Trophoblast cell (in vitro differentiated cells and primary cell): ENCODE results near the gene JAZF1.

Source experiments
- DNase-seq, 2 donors: peaks; one replicate each; pipeline ENCODE4 v3.0.0-alpha.2; 2016
- H2AFZ ChIP-seq: 2 replicates; pipeline ENCODE4 v1.6.1; 2013; ENCODE audit warnings: low read length, moderate library complexity, mild to moderate bottlenecking; ENCODE audit not compliant: insufficient read depth, poor library complexity
- H2AK5ac ChIP-seq: 2 replicates; pipeline ENCODE4 v1.6.1; 2013; ENCODE audit warnings: mild to moderate bottlenecking, low read length
- H2BK120ac ChIP-seq: 2 replicates; pipeline ENCODE4 v1.6.1; 2013; ENCODE audit warnings: low read length, mild to moderate bottlenecking, moderate library complexity; ENCODE audit not compliant: insufficient read depth, poor library complexity
- H2BK12ac ChIP-seq: 2 replicates; pipeline ENCODE4 v1.6.1; 2013; ENCODE audit warnings: mild to moderate bottlenecking, low read length, moderate library complexity
- H2BK5ac ChIP-seq: 2 replicates; pipeline ENCODE4 v1.6.1; 2013; ENCODE audit warnings: low read length, low read depth, moderate library complexity, mild to moderate bottlenecking; ENCODE audit not compliant: poor library complexity
- H3K14ac ChIP-seq: 2 replicates; pipeline ENCODE4 v1.6.1; 2013; ENCODE audit warnings: mild to moderate bottlenecking, low read length
- H3K18ac ChIP-seq: 2 replicates; pipeline ENCODE4 v1.6.1; 2013; ENCODE audit warnings: mild to moderate bottlenecking, low read length
- H3K23ac ChIP-seq: 2 replicates; pipeline ENCODE4 v1.6.1; 2013; ENCODE audit warnings: low read length
- H3K27ac ChIP-seq: 2 replicates; pipeline ENCODE4 v1.5.1; 2013; ENCODE audit warnings: low read depth, mild to moderate bottlenecking, inconsistent platforms, low read length, moderate library complexity
- H3K27me3 ChIP-seq: 2 replicates; pipeline ENCODE4 v1.6.1; 2013; ENCODE audit warnings: inconsistent platforms, mild to moderate bottlenecking, low read length, moderate library complexity; ENCODE audit not compliant: insufficient read depth
- H3K36me3 ChIP-seq, 2 experiments: 1 replicate in 1 of 2; 2 replicates in 1 of 2; pipeline ENCODE4 v1.6.1; 2013; ENCODE audit warnings: low read length in 2 of 2, mild to moderate bottlenecking in 2 of 2, moderate library complexity in 1 of 2; ENCODE audit not compliant: insufficient read depth in 2 of 2, control insufficient read depth in 1 of 2
- H3K4ac ChIP-seq: 2 replicates; pipeline ENCODE4 v1.6.1; 2013; ENCODE audit warnings: low read depth, mild to moderate bottlenecking, low read length, moderate library complexity
- H3K4me1 ChIP-seq, 2 experiments: 1 replicate in 1 of 2; 2 replicates in 1 of 2; pipeline ENCODE4 v1.6.1; 2013; ENCODE audit warnings: low read length in 2 of 2, mild to moderate bottlenecking in 2 of 2, moderate library complexity in 1 of 2; ENCODE audit not compliant: insufficient read depth in 2 of 2, control insufficient read depth in 1 of 2
- H3K4me2 ChIP-seq: 2 replicates; pipeline ENCODE4 v1.6.1; 2013; ENCODE audit warnings: inconsistent platforms, mild to moderate bottlenecking, low read length, moderate library complexity
- H3K4me3 ChIP-seq: 2 replicates; pipeline ENCODE4 v1.5.1; 2013; ENCODE audit warnings: mild to moderate bottlenecking, low read depth, low read length, inconsistent platforms
- H3K79me1 ChIP-seq: one replicate; pipeline ENCODE4 v1.6.1; 2013; ENCODE audit warnings: low read length
- H3K79me2 ChIP-seq: 2 replicates; pipeline ENCODE4 v1.6.1; 2013; ENCODE audit warnings: low read length, mild to moderate bottlenecking; ENCODE audit not compliant: control insufficient read depth, insufficient read depth, poor library complexity
- H3K9ac ChIP-seq: 2 replicates; pipeline ENCODE4 v1.6.1; 2013; ENCODE audit warnings: mild to moderate bottlenecking, low read length
- H3K9me3 ChIP-seq: 2 replicates; pipeline ENCODE4 v1.6.1; 2013; ENCODE audit warnings: low read depth, mild to moderate bottlenecking, control low read depth, inconsistent platforms, low read length; ENCODE audit not compliant: insufficient read depth
- H4K12ac ChIP-seq: 2 replicates; pipeline ENCODE4 v1.6.1; 2013; ENCODE audit warnings: low read depth, mild to moderate bottlenecking, low read length, moderate library complexity
- H4K8ac ChIP-seq: 2 replicates; pipeline ENCODE4 v1.6.1; 2013; ENCODE audit warnings: low read depth, mild to moderate bottlenecking, low read length, moderate library complexity
- H4K91ac ChIP-seq: one replicate; pipeline ENCODE4 v1.6.1; 2013; ENCODE audit warnings: low read depth, mild to moderate bottlenecking, low read length, moderate library complexity
- WGBS: extraction: QIAGEN DNeasy Blood & Tissue Kit; methylation state at CpG from one replicate; pipeline ENCODE4 v1.1.7; 2013; ENCODE audit warnings: missing lambda C conversion rate; ENCODE audit not compliant: insufficient read length, insufficient coverage; ENCODE audit errors: extremely low coverage; 5-methylcytosine and 5-hydroxymethylcytosine counted together

The JAZF1 gene

DNA sequence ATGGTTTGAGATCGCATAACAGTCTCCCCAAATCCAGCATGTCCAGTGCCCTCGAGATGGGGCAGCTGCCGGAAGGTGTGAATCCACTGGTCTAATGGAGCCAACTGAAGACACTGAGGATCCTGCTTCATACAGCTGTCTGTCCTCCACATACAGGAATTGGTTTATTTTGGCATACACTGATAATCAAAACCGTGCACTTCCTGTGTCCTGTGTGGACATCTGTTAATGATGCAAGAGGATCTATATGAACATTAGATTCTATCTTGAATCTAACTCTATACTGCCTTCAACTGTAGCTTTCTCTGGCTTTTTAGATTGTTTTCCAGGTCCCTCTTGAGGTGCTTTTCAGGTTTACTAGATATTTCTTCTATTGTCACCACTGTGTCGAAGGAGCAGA, 3.0 kb upstream of the JAZF1 start:
- no peak overlapping the region for H3K18ac ChIP-seq
- H3K27me3 ChIP-seq: no peaks in the 10 kb centered on the region
- H2AFZ ChIP-seq: no peak overlapping the region
- no peak overlapping the region for H4K8ac ChIP-seq
- no peak overlapping the region for H2BK120ac ChIP-seq
- H3K14ac ChIP-seq: no peak overlapping the region
- no peak overlapping the region for H2AK5ac ChIP-seq
- H4K91ac ChIP-seq: no peak overlapping the region
- no peak overlapping the region for H3K4me3 ChIP-seq
- no peak overlapping the region for H3K9ac ChIP-seq
- no peak overlapping the region for H3K4me2 ChIP-seq
- no peaks in the 10 kb centered on the region for H3K9me3 ChIP-seq
- H3K4me1 ChIP-seq: peaks cover 0 to 4% of the 10 kb centered on the region in 2 experiments
- no peaks in the 10 kb centered on the region for H3K36me3 ChIP-seq
- DNase-seq: no peak
- no peaks in the 10 kb centered on the region for H3K79me2 ChIP-seq
- H2BK12ac ChIP-seq: no peak overlapping the region
- no peak overlapping the region for H3K23ac ChIP-seq
- H3K27ac ChIP-seq: no peak overlapping the region
- no peak overlapping the region for H4K12ac ChIP-seq
- H3K79me1 ChIP-seq: no peaks in the 10 kb centered on the region
- no peak overlapping the region for H2BK5ac ChIP-seq
- no peak overlapping the region for H3K4ac ChIP-seq
- WGBS: no CpG with 5 or more reads among the region's 5 CpGs

- H4K91ac ChIP-seq: no peak overlapping the region
- no peak overlapping the region for H3K14ac ChIP-seq
- H3K4ac ChIP-seq: no peak overlapping the region
- H2AFZ ChIP-seq: no peak overlapping the region
- H3K27me3 ChIP-seq: no peaks in the 10 kb centered on the region
- no peak overlapping the region for H3K23ac ChIP-seq
- no peak overlapping the region for H3K9ac ChIP-seq
- no peak overlapping the region for H3K27ac ChIP-seq
- no peak overlapping the region for H4K8ac ChIP-seq
- H2BK120ac ChIP-seq: no peak overlapping the region
- H2BK5ac ChIP-seq: no peak overlapping the region
- no peaks in the 10 kb centered on the region for H3K9me3 ChIP-seq
- DNase-seq: no peak
- no peak overlapping the region for H4K12ac ChIP-seq
- H3K79me2 ChIP-seq: no peaks in the 10 kb centered on the region
- no peak overlapping the region for H3K18ac ChIP-seq
- no peak overlapping the region for H3K4me2 ChIP-seq
- H2AK5ac ChIP-seq: no peak overlapping the region
- no peaks in the 10 kb centered on the region for H3K79me1 ChIP-seq
- no peak overlapping the region for H3K4me3 ChIP-seq
- no peaks in the 10 kb centered on the region for H3K36me3 ChIP-seq
- H2BK12ac ChIP-seq: no peak overlapping the region
- no CpG with 5 or more reads among the region's 2 CpGs for WGBS
- H3K4me1 ChIP-seq: peaks cover 0 to 4% of the 10 kb centered on the region in 2 experiments
Measured at GRCh38 chr7:28182071-28182471, 1.5 kb upstream of the JAZF1 start.

- Histone ChIP-seq H3K18ac (no peak overlapping the region), H2AK5ac (no peak overlapping the region), H2AFZ (no peak overlapping the region), H4K8ac (no peak overlapping the region), H4K91ac (no peak overlapping the region), H4K12ac (no peak overlapping the region), H3K9me3 (no peaks in the 10 kb centered on the region), H3K36me3 (no peaks in the 10 kb centered on the region), H3K4me1 (peaks cover 0 to 4% of the 10 kb centered on the region in 2 experiments), H3K4ac (no peak overlapping the region), H3K9ac (no peak overlapping the region), H2BK12ac (no peak overlapping the region), H2BK120ac (no peak overlapping the region), H3K27ac (no peak overlapping the region), H2BK5ac (no peak overlapping the region), H3K79me1 (no peaks in the 10 kb centered on the region), H3K4me3 (no peak overlapping the region), H3K14ac (no peak overlapping the region), H3K79me2 (no peaks in the 10 kb centered on the region), H3K27me3 (no peaks in the 10 kb centered on the region), H3K23ac (no peak overlapping the region), H3K4me2 (no peak overlapping the region)
- no peak for DNase-seq
- no CpG with 5 or more reads among the region's 5 CpGs for WGBS
Measured at GRCh38 chr7:28181416-28181815, 821 bp upstream of the JAZF1 start.

DNA sequence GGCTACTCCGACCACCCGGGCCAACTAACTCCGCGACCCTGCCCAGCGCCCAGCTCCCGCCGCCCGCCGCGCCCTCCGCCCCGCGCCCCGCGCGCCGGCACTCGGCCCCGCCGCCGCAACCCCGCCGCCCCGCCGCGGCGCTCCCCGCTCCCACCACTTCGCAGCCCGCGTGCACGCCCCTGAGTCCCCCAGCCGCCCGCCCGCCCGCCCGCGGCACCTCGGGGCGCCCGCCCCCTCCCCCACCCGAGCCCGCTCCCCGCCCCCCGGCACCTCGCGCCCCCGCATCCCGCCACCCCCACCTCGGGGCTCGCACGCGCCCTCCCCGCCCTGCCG, 598 bp downstream of the JAZF1 start:
- DNase-seq: no peak
- H2BK12ac ChIP-seq: no peak overlapping the region
- peak overlapping the region; percentile 75 for H3K4me3 ChIP-seq
- no peaks in the 10 kb centered on the region for H3K79me1 ChIP-seq
- H3K9ac ChIP-seq: no peak overlapping the region
- no peaks in the 10 kb centered on the region for H3K36me3 ChIP-seq
- H3K4me1 ChIP-seq: peaks cover under 1 to 5% of the 10 kb centered on the region in 2 experiments
- no CpG with 5 or more reads among the region's 55 CpGs for WGBS
- H4K12ac ChIP-seq: no peak overlapping the region
- no peak overlapping the region for H3K4ac ChIP-seq
- H2BK5ac ChIP-seq: no peak overlapping the region
- H3K27ac ChIP-seq: no peak overlapping the region
- H3K18ac ChIP-seq: no peak overlapping the region
- no peak overlapping the region for H3K14ac ChIP-seq
- H2BK120ac ChIP-seq: no peak overlapping the region
- H3K9me3 ChIP-seq: no peaks in the 10 kb centered on the region
- H3K23ac ChIP-seq: no peak overlapping the region
- peak overlapping the region; percentile 88 for H3K4me2 ChIP-seq
- H3K27me3 ChIP-seq: no peaks in the 10 kb centered on the region
- no peak overlapping the region for H4K8ac ChIP-seq
- H2AFZ ChIP-seq: peak overlapping the region; percentile 97
- H4K91ac ChIP-seq: no peak overlapping the region
- H2AK5ac ChIP-seq: no peak overlapping the region
- H3K79me2 ChIP-seq: no peaks in the 10 kb centered on the region
